Activated CD4-positive, alpha-beta T cell treated with anti-CD3 and anti-CD28 coated beads for 36 hours (primary cell): ENCODE measurements around the gene CCNH. TPM values are rescaled to one million over a fixed set of nuclear protein-coding genes. Genes with fewer than 3 reads are reported as not detected.

Experiments
- ATAC-seq: fragments of 200-7000 bp; cut with Tn5 transposase; one replicate; pipeline ENCODE4 v1.10.0; 2021; ENCODE audit warnings: mild to moderate bottlenecking, moderate library complexity
- CTCF ChIA-PET: fragments of 350-600 bp; sonication (Branson Sonifier 250); formaldehyde crosslinking; loops from one replicate; lab custom pipeline; 2021; ENCODE audit warnings: antibody characterized with exemption; lab: Charles Lee
- POLR2A ChIA-PET: fragments of 350-600 bp; sonication (Branson Sonifier 250); formaldehyde crosslinking; loops from one replicate; lab custom pipeline; 2021; ENCODE audit warnings: antibody characterized with exemption, inconsistent platforms; lab: Charles Lee
- DNase-seq: peaks from one replicate; pipeline ENCODE4 v3.0.0-alpha.2; 2020
- H3K27ac Mint-ChIP-seq: one replicate; pipeline ENCODE4 v1.8.0; 2021; ENCODE audit warnings: mixed read lengths
- H3K27me3 Mint-ChIP-seq: one replicate; pipeline ENCODE4 v1.8.0; 2021; ENCODE audit warnings: mixed read lengths
- H3K36me3 Mint-ChIP-seq: one replicate; pipeline ENCODE4 v1.8.0; 2021; ENCODE audit warnings: low read depth, mixed read lengths
- H3K4me1 Mint-ChIP-seq: one replicate; pipeline ENCODE4 v1.8.0; 2021; ENCODE audit warnings: mixed read lengths
- H3K4me3 Mint-ChIP-seq: one replicate; pipeline ENCODE4 v1.8.0; 2021; ENCODE audit warnings: mild to moderate bottlenecking, moderate library complexity, mixed read lengths
- H3K9me3 Mint-ChIP-seq: one replicate; pipeline ENCODE4 v1.8.0; 2021; ENCODE audit warnings: low read depth, mixed read lengths
- intact Hi-C, 2 experiments: fragments of 100-400 bp; cut with DNase I in 1 of 2; cut with micrococcal nuclease in 1 of 2; formaldehyde crosslinking; loops; one replicate each; pipeline versions ENCODE4 v1.14.2 to v1.15.1; 2022 to 2024; cut with DNase I, micrococcal nuclease
- total RNA-seq, 2 experiments: library from RNA; stranded (reverse); gene quantifications; one replicate each; pipeline ENCODE4 v1.2.3, GENCODE V29; 2021

Gene CCNH
- total RNA-seq, 2 experiments from 2014 or later: 62.7 to 111 TPM

DNA sequence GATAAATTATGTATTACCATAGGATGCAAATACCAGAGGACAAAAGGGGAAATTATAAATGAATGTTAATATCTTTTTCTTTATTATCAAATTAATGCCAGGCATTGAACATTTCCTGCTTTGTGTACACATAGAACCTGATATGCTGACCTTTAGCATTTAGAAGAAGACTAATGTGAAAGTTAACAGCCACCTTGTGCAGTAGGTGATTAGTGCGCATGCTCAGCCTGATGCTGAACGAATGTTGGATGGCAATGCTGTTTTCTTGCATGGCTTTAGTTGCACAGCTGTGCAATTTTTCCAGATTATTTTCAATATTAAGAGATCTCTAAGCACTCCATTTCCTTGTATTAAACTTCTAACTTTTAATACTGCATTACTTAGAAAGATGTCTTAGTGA lies 45.5 kb downstream of the CCNH start:
- POLR2A ChIA-PET: no interaction called here
- Mint-ChIP-seq H3K27ac (no peak overlapping the region), H3K9me3 (no peaks in the 10 kb centered on the region), H3K4me1 (peaks cover 7% of the 10 kb centered on the region), H3K4me3 (no peak overlapping the region), H3K36me3 (peaks cover 24% of the 10 kb centered on the region), H3K27me3 (no peaks in the 10 kb centered on the region)
- ATAC-seq: no peak
- no peak for DNase-seq
- CTCF ChIA-PET: no interaction called here
- intact Hi-C loops: no loop called here

DNA sequence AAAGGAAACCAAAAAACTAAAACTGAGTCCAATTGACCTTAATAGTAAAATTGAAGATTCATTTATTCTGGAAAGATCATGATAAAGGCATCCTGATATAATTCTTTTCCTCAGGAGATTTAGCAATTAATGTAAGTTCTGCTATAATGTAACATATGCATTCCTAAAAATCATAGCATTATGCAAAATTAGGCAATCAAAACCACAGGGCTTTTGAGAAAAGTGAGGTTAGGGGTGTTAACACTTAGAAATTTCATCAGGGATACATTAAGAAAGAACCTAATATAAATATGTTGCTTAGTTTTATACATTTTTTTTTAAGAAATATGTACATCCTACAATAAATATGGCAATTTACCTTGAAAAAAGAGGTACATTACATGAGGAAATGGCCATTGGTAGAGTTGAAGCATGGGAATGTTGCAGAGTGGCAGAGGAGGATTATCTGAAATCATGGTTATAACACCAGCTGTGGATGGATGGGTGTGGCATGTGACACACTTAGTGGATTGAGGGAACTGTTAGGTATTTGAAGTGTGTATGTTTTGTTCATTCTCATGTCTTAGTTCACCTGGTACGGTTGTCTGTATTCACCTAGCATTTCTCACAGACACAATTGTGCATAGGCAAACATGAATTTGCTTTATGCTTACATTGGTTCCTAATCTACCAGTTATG lies 51.1 kb downstream of the CCNH start:
- ChIA-PET POLR2A (no interaction called here), CTCF (no interaction called here)
- Mint-ChIP-seq H3K36me3 (peaks cover 20% of the 10 kb centered on the region), H3K9me3 (no peaks in the 10 kb centered on the region), H3K27me3 (no peaks in the 10 kb centered on the region), H3K4me3 (no peak overlapping the region), H3K4me1 (peaks cover 16% of the 10 kb centered on the region), H3K27ac (no peak overlapping the region)
- ATAC-seq (no peak), DNase-seq (no peak)
- intact Hi-C loops: no loop called here

DNA sequence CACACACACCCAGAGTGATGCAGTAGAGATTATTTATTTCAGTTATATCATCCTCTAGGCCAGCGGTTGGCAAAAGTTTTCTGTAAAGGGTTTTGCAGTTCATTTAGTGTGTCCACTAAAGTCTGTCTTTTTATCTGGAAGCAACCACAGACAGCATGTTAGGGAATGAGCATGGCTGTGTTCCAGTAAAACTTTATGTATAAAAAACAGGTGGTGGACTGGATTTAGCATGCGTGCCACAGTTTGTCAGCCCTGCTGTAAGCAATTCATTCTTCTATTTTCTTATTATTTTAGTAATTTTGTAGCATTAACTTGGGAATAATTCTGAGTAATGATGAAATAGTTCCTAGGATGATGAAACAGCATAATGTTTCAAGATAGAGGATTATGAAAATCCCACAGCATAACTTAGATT lies 51.7 kb downstream of the CCNH start:
- intact Hi-C loops: no loop called here
- CTCF ChIA-PET: no interaction called here
- peaks cover 17% of the 10 kb centered on the region for H3K36me3 Mint-ChIP-seq

DNA sequence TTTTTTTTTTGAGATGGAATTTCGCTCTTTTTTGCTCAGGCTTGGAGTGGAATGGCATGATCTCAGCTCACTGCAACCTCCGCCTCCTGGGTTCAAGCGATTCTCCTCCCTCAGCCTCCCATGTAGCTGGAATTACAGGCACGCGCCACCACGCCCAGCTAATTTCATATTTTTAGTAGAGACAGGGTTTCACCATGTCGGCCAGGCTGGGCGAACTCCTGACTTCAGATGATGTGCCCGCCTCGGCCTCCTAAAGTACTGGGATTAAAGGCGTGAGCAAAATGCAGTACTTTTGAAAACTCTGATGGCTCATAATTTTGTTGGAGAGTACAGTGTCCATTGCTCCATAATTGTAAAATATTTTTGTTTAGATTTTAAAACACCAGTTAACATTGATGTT lies 52.6 kb downstream of the CCNH start:
- Mint-ChIP-seq H3K27ac (no peak overlapping the region), H3K4me1 (peaks cover 16% of the 10 kb centered on the region), H3K36me3 (peaks cover 21% of the 10 kb centered on the region), H3K9me3 (no peaks in the 10 kb centered on the region), H3K27me3 (no peaks in the 10 kb centered on the region), H3K4me3 (no peak overlapping the region)
- POLR2A ChIA-PET: no interaction called here
- DNase-seq (no peak), ATAC-seq (no peak)
- intact Hi-C loops: no loop called here
- CTCF ChIA-PET: no interaction called here

More for the DNA sequence above, 51.7 kb downstream of the CCNH start:
- Mint-ChIP-seq H3K4me1 (peaks cover 16% of the 10 kb centered on the region), H3K27me3 (no peaks in the 10 kb centered on the region), H3K9me3 (no peaks in the 10 kb centered on the region), H3K4me3 (no peak overlapping the region), H3K27ac (no peak overlapping the region)
- POLR2A ChIA-PET: no interaction called here
- DNase-seq (no peak), ATAC-seq (no peak)

DNA sequence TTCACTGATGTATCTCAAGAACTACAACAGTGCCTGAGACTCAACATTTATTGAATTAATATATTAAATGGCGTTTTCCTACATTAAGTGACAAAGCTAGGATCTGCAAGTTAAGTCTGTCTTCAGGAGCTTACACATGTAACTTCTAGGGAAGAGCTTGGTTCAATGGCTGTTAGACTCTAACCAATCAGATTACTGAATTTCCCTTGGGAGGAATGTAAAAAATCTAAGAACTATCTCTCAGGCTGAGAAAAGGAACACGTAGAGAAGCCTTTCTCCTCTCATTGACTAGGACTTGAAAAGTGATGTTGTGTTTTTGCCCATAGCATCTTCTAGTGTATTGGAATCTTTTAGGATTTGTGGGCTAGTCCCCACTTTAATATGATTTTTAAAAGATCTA lies 53.6 kb downstream of the CCNH start:
- Mint-ChIP-seq H3K27ac (no peak overlapping the region), H3K4me3 (no peak overlapping the region), H3K27me3 (no peaks in the 10 kb centered on the region), H3K36me3 (peaks cover 22% of the 10 kb centered on the region), H3K9me3 (no peaks in the 10 kb centered on the region), H3K4me1 (peaks cover 16% of the 10 kb centered on the region)
- ATAC-seq (no peak), DNase-seq (no peak)
- POLR2A ChIA-PET: no interaction called here
- CTCF ChIA-PET: no interaction called here
- intact Hi-C loops: no loop called here

DNA sequence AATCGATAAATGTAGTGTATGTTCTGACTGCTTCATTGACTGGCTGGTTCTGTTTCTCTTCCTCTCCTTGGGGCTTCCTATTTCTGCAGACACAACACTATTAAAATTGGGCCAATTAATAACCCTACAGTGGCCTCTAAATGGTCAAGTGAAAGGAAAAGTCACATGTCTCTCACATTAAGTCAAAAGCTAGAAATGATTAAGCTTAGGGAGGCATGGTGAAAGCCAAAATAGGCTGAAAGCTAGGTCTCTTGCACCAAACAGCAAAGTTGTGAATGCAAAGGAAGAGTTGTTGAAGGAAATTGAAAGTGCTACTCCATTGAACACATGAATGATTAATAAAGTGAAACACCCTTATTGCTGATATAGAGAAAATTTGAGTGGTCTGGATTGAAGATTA lies 58.2 kb downstream of the CCNH start:
- intact Hi-C loops: loop anchor here in 1 of 2 experiments (5.0 kb wide), 1 partner anchor 133 kb away; no protein-coding TSS in a partner anchor
- no peaks in the 10 kb centered on the region for H3K9me3 Mint-ChIP-seq
- no peaks in the 10 kb centered on the region for H3K27me3 Mint-ChIP-seq
- ATAC-seq (no peak), DNase-seq (no peak)
- ChIA-PET CTCF (interaction anchor here (0.9 to 1.6 kb wide), 3 partner anchors 9 to 31 kb away, joined by 3 to 4 read pairs (median 3); no protein-coding TSS in a partner anchor), POLR2A (no interaction called here)
- no peak overlapping the region for H3K27ac Mint-ChIP-seq
- H3K36me3 Mint-ChIP-seq: peaks cover 28% of the 10 kb centered on the region
- H3K4me1 Mint-ChIP-seq: peaks cover 18% of the 10 kb centered on the region
- H3K4me3 Mint-ChIP-seq: no peak overlapping the region

DNA sequence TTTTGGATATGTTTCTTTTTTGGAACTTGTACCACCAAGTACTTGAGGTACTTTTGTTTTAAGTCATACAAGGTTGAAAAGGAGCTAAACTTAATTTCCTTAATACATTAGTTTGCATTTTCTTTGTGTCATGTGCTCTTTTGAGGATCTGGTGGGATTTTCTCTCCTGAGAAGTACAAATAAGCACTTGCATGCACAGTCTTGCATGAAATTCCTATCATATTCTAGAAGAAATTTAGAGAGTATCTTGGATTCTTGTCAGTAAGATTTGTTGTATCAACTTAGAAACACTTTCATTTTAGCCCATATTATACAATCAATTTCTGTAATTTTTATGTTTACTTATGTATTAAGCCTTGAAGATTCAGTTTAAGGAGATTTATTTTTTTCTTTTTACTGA lies 64.9 kb downstream of the CCNH start:
- no peak for ATAC-seq
- H3K4me3 Mint-ChIP-seq: no peak overlapping the region
- H3K27me3 Mint-ChIP-seq: no peaks in the 10 kb centered on the region
- CTCF ChIA-PET: interaction anchor here (1.0 to 1.6 kb wide), 3 partner anchors 16 to 52 kb away, joined by 3 to 4 read pairs (median 3); no protein-coding TSS in a partner anchor
- POLR2A ChIA-PET: no interaction called here
- H3K4me1 Mint-ChIP-seq: peaks cover 6% of the 10 kb centered on the region
- intact Hi-C loops: no loop called here
- H3K9me3 Mint-ChIP-seq: peaks cover 3% of the 10 kb centered on the region
- no peak overlapping the region for H3K27ac Mint-ChIP-seq
- no peak for DNase-seq
- peaks cover 26% of the 10 kb centered on the region for H3K36me3 Mint-ChIP-seq

DNA sequence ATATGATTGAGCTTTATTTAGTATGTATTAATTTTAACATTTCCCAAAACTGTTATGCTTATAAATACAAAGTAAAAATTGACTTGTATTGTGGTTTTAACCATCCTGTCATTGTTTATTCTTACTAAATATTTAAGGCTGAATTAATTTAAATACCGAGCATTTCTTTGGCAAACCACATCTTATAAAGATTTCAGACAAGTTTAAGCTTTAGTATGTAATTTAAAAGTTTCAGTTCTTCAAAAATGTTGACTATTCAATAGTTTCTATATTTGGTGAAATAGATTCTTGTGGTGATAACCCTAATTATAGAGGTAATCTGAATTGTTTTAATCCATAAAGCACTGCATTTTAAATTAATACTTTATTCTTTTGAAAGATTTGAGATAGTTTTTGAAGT lies 65.5 kb downstream of the CCNH start:
- H3K9me3 Mint-ChIP-seq: peaks cover 3% of the 10 kb centered on the region
- no peaks in the 10 kb centered on the region for H3K27me3 Mint-ChIP-seq
- peaks cover 6% of the 10 kb centered on the region for H3K4me1 Mint-ChIP-seq
- DNase-seq (no peak), ATAC-seq (no peak)
- no peak overlapping the region for H3K4me3 Mint-ChIP-seq
- ChIA-PET CTCF (interaction anchor here (1.0 to 1.4 kb wide), 2 partner anchors 16 to 53 kb away, joined by 3 read pairs; no protein-coding TSS in a partner anchor), POLR2A (no interaction called here)
- no peak overlapping the region for H3K27ac Mint-ChIP-seq
- peaks cover 30% of the 10 kb centered on the region for H3K36me3 Mint-ChIP-seq
- intact Hi-C loops: no loop called here

Other genes starting within 250 kb of the CCNH start
- gene RASA1, start 145.0 kb downstream of the CCNH start, total RNA-seq: 10 to 100 TPM; 22.6 to 22.9 TPM